Activated CD4-positive, alpha-beta memory T cell treated with anti-CD3 and anti-CD28 coated beads for 36 hours (primary cell): ENCODE results near the gene GPR68. TPM values are rescaled to one million over a fixed set of nuclear protein-coding genes. Genes with fewer than 3 reads are reported as not detected.
"Not testable (repeated sequence)": the region's sequence is repeated elsewhere in the genome, so short reads cannot be mapped to it uniquely, and the experiment has no call there.

Source experiments
- CTCF ChIA-PET: fragments of 350-600 bp; sonication (Branson Sonifier 250); formaldehyde crosslinking; loops from one replicate; lab custom pipeline; 2021; ENCODE audit warnings: antibody characterized with exemption, inconsistent platforms; lab: Charles Lee
- POLR2A ChIA-PET: fragments of 350-600 bp; sonication (Branson Sonifier 250); formaldehyde crosslinking; loops from one replicate; lab custom pipeline; 2021; ENCODE audit warnings: antibody characterized with exemption; lab: Charles Lee
- DNase-seq: peaks from one replicate; pipeline ENCODE4 v3.0.0-alpha.2; 2020
- H3K27ac Mint-ChIP-seq: one replicate; pipeline ENCODE4 v1.8.0; 2021; ENCODE audit warnings: mixed read lengths
- H3K27me3 Mint-ChIP-seq: one replicate; pipeline ENCODE4 v1.8.0; 2021; ENCODE audit warnings: mixed read lengths
- H3K36me3 Mint-ChIP-seq: one replicate; pipeline ENCODE4 v1.8.0; 2021; ENCODE audit warnings: mixed read lengths
- H3K4me1 Mint-ChIP-seq: one replicate; pipeline ENCODE4 v1.8.0; 2021; ENCODE audit warnings: low read depth, mixed read lengths
- H3K4me3 Mint-ChIP-seq: one replicate; pipeline ENCODE4 v1.8.0; 2021; ENCODE audit warnings: mild to moderate bottlenecking, mixed read lengths
- H3K9me3 Mint-ChIP-seq: one replicate; pipeline ENCODE4 v1.8.0; 2021; ENCODE audit warnings: mixed read lengths
- intact Hi-C: fragments of 100-400 bp; cut with micrococcal nuclease; formaldehyde crosslinking; loops from one replicate; pipeline ENCODE4 v1.15.1; 2023
- total RNA-seq, 2 experiments: library from RNA; stranded (reverse); gene quantifications; one replicate each; pipeline ENCODE4 v1.2.3, GENCODE V29; 2021

GPR68 gene
- total RNA-seq, 2 experiments from 2014 or later, result 6.5 to 6.9 TPM

DNA sequence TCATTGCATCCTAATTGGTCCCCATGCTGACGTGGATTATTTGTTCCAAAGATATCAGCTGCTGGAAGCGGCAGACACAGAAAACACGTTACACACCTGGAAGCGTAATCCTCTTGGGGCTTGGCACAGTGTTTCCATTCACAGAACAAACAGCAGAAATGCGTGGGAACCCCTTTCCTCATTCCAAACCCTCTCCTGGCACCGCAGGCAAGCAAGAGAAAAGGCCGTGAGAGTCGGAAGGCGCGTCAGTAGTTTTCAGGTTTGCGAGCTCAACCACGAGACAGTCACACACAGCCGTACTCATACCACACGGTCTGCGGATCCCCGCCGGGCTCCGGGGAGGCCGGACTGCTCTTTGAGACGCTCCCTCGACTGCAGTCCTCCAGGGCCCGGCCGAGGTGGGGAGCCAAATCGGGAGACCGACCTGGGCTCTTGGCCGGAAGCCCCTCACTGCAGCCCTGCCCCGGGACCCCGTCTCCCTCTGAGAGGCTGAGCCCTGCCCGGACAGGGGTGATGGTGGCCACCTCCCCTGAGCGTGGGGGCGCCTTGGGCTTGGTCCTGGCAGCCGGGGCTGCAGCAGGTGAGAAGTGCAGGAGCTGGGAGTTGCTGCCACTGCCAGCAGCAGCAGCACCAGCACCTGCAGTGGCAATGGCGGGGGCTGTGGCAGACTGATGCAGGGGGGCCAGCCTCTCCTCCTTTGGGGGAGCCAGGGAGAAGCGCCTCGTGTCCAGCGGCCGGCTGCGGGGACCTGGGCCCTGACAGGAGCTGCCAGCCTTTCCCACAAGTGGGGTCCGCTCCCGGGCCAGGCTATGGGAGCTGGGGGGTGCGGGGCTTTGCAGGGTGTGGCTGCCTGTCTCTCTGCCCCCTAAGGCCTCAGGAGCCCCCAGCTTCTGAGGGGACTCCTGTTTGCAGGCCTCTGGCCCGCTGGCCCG is 28.1 kb upstream of the GPR68 start:
- no peaks in the 10 kb centered on the region for H3K9me3 Mint-ChIP-seq
- peaks cover 34% of the 10 kb centered on the region for H3K36me3 Mint-ChIP-seq
- H3K27me3 Mint-ChIP-seq, result no peaks in the 10 kb centered on the region
- H3K4me3 Mint-ChIP-seq, result no peak overlapping the region
- CTCF ChIA-PET, result interaction anchor here (2.1 kb wide), 1 partner anchor 97 kb away, joined by 6 read pairs; no protein-coding TSS in a partner anchor
- H3K27ac Mint-ChIP-seq, result no peak overlapping the region
- intact Hi-C loops, result no loop called here
- DNase-seq, result no peak
- H3K4me1 Mint-ChIP-seq, result peaks cover 4% of the 10 kb centered on the region
- POLR2A ChIA-PET, result interaction anchor here (0.8 kb wide), 1 partner anchor 96 kb away, joined by 3 read pairs; no protein-coding TSS in a partner anchor

DNA sequence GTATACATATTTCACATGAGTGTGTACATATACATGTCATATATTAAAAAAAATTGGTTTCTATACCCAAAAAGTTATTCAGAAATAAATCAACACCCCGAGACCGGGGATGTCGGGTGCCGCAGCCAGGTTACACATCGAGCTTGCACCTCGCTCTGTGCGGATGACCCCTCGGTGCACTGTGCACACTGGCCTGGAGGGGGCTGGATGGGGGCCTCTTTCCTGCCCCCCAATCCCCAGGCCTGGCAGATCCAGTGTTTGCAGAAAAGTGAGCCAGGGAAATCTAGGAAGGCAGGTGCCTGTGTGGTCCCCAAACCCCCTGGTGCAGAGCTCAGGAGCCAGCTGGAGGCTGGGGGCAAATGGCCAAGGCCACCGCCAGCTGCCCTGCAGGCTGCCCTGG is 27.1 kb upstream of the GPR68 start:
- ChIA-PET POLR2A (no interaction called here), CTCF (interaction anchor here (0.7 to 2.1 kb wide), 2 partner anchors 9 to 96 kb away, joined by 4 to 6 read pairs; no protein-coding TSS in a partner anchor)
- intact Hi-C loops, result no loop called here
- Mint-ChIP-seq H3K27me3 (no peaks in the 10 kb centered on the region), H3K4me1 (peaks cover 10% of the 10 kb centered on the region), H3K4me3 (no peak overlapping the region), H3K27ac (no peak overlapping the region), H3K9me3 (no peaks in the 10 kb centered on the region), H3K36me3 (peaks cover 26% of the 10 kb centered on the region)
- no peak for DNase-seq

DNA sequence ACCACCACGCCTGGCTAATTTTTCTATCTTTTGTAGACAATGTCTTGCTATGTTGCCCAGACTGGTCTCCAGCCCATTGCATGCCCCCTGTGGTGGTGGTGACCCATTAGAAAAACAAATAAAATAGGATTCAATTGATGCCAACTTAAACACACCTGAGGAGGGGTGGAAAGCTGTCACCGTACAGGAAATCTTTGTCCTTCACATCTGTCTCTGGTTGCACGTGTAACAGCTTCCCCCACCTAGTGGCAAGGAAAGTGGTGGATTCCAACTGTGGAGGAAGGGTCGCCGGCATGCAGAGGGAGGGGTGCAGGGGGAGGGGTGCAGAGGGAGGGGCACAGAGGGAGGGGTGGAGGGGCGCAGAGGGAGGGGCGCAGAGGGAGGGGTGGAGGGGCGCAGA is 26.1 kb upstream of the GPR68 start:
- peaks cover 22% of the 10 kb centered on the region for H3K36me3 Mint-ChIP-seq
- peak overlapping the region; percentile 4 for H3K27ac Mint-ChIP-seq
- intact Hi-C loops, result no loop called here
- ChIA-PET CTCF (no interaction called here), POLR2A (no interaction called here)
- no peaks in the 10 kb centered on the region for H3K27me3 Mint-ChIP-seq
- no peaks in the 10 kb centered on the region for H3K9me3 Mint-ChIP-seq
- H3K4me1 Mint-ChIP-seq, result peaks cover 14% of the 10 kb centered on the region
- H3K4me3 Mint-ChIP-seq, result no peak overlapping the region
- no peak for DNase-seq

DNA sequence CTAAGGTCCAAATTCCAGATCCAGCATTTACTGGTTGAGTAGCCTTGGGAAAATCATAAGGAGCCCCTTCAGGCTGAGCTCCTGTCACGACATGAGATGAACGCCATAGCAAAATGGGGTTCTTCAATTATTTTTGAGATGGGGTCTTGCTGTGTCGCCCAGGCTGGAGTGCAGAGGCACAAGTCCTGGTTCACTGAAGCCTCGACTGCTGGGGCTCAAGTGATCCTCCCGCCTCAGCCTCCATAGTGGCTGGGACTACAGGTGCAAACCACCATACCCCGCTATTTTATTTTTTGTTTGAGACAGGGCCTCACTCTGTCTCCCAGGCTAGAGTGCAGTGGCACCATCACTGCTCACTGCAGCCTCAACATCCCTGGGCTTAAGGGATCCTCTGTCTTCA is 25.7 kb upstream of the GPR68 start:
- POLR2A ChIA-PET, result no interaction called here
- no peaks in the 10 kb centered on the region for H3K9me3 Mint-ChIP-seq
- no peak for DNase-seq
- H3K4me1 Mint-ChIP-seq, result peaks cover 17% of the 10 kb centered on the region
- H3K4me3 Mint-ChIP-seq, result no peak overlapping the region
- peaks cover 21% of the 10 kb centered on the region for H3K36me3 Mint-ChIP-seq
- H3K27me3 Mint-ChIP-seq, result no peaks in the 10 kb centered on the region
- CTCF ChIA-PET, result interaction anchor here (1.5 kb wide), 1 partner anchor 17 kb away, joined by 6 read pairs; no protein-coding TSS in a partner anchor
- intact Hi-C loops, result no loop called here
- peak overlapping the region; percentile 4 for H3K27ac Mint-ChIP-seq

DNA sequence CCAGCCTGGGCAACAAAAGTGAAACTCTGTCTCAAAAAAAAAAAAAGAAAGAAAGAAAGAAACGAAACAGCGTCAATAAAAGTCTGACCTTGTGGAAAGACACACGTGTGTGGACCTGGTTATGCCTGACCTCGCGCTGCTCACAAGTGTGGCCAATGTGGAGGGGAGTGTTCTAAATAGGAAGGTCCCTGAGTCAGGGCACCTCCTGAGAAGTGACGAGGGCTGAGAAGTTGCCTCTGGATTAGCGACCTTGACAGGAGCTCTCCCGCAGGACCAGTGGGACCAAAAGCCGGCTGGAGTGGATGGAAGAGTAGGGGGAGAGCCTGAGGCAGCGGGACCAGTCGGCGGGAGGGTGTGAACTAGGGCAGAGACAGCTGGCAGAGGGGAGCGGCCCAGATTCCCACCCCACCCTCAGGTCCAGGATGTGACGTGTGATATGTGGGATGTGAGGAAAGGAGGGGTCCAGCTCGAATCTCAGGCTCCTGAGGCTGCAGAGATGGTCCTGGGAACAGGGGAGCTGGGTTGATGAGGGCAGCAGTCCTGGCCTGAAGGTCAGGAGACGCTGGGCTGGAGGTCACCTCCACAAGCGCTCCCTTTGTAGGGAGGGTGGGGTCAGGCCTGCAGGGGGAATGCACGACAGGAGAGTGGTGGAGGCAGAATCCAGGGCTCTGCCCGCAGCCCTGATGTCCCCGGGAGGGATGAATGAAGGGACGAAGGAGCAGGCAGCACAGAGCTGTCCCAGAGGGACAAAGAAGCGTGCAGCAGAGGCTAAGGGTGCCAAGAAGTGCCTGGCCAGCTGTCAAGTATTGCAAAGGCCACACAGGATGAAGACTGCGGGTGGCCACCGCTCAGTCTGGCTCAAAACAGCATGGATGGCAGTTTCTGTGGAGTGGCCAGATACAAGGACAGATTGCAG is 24.8 kb upstream of the GPR68 start:
- no peaks in the 10 kb centered on the region for H3K27me3 Mint-ChIP-seq
- DNase-seq, result no peak
- H3K36me3 Mint-ChIP-seq, result peaks cover 14% of the 10 kb centered on the region
- peaks cover 21% of the 10 kb centered on the region for H3K4me1 Mint-ChIP-seq
- intact Hi-C loops, result no loop called here
- no peak overlapping the region for H3K4me3 Mint-ChIP-seq
- peak overlapping the region; percentile 43 for H3K27ac Mint-ChIP-seq
- ChIA-PET POLR2A (no interaction called here), CTCF (interaction anchor here (0.7 to 1.7 kb wide), 4 partner anchors 15 to 92 kb away, joined by 3 to 6 read pairs (median 4); no protein-coding TSS in a partner anchor)
- no peaks in the 10 kb centered on the region for H3K9me3 Mint-ChIP-seq

DNA sequence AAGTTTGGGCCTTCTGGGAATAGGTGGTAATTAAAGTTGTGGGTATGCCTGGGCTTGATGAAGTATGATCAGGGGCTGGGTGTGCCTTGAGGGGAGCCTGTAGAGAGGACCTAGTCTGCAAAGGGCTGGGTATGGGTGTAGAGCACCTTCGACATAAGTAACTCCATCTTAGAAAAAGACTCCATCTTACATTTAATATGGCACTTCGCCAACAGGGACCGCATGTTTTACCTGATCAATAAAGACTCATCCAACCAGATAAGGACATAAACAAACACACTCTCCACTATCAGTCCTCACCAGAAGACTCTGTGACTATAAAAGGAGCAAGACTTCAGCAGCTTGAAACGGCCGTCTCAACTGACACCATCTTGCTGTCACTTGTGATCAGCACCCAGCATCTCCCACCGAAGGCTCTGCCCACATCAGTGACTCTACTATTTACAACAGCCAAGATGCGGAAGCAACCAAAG is 23.5 kb upstream of the GPR68 start:
- intact Hi-C loops, result no loop called here
- Mint-ChIP-seq H3K27ac (no peak overlapping the region), H3K4me3 (no peak overlapping the region), H3K9me3 (no peaks in the 10 kb centered on the region), H3K36me3 (peaks cover 12% of the 10 kb centered on the region), H3K27me3 (no peaks in the 10 kb centered on the region), H3K4me1 (peaks cover 34% of the 10 kb centered on the region)
- DNase-seq, result no peak
- ChIA-PET CTCF (interaction anchor here (1.5 to 1.7 kb wide), 2 partner anchors 17 to 91 kb away, joined by 3 to 6 read pairs; no protein-coding TSS in a partner anchor), POLR2A (interaction anchor here (0.8 kb wide), 1 partner anchor 10 kb away, joined by 3 read pairs; no protein-coding TSS in a partner anchor)

DNA sequence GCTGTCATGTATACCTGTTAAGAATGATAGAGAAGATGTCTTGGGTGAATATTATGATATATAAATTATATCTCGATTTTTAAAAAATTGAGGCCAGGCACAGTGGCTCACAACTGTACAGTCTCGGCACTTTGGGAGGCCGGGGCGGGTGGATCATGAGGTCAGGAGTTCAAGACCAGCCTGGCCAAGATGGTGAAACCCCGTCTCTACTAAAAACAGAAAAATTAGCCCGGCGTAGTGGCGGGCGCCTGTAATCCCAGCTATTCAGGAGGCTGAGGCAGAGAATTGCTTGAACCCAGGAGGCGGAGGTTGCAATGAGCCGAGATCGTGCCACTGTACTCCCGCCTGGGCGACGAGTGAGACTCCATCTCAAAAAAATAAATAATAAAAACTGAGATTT is 21.8 kb upstream of the GPR68 start:
- H3K9me3 Mint-ChIP-seq, H3K27ac Mint-ChIP-seq, POLR2A ChIA-PET, H3K27me3 Mint-ChIP-seq, DNase-seq, CTCF ChIA-PET, H3K4me3 Mint-ChIP-seq, intact Hi-C loops, H3K36me3 Mint-ChIP-seq: not testable (repeated sequence)
- H3K4me1 Mint-ChIP-seq, result peaks cover 46% of the 10 kb centered on the region

DNA sequence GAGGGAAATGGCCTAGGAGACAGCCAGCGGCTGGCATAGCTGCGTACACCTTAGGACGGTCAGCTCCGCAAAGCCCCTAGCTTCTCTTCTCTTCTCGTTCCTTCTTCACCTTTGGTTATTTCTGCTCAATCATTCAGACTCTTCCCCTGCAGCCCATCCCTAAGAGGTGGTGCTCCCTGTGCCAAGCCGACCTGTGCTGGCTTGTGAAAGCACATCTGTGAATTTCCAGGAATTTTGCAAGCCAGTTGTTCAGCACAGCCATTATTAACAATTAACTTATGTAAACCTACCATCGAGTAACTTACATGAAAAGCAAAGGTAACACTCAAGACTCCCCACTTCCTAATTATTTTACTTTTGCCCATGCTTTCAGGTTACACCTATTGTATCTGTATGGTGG is 20.9 kb upstream of the GPR68 start:
- Mint-ChIP-seq H3K36me3 (peaks cover 6% of the 10 kb centered on the region), H3K9me3 (no peaks in the 10 kb centered on the region), H3K4me3 (no peak overlapping the region), H3K27ac (no peak overlapping the region), H3K4me1 (peaks cover 52% of the 10 kb centered on the region), H3K27me3 (no peaks in the 10 kb centered on the region)
- POLR2A ChIA-PET, result interaction anchor here (1.7 kb wide), 1 partner anchor 24 kb away, joined by 4 read pairs; no protein-coding TSS in a partner anchor
- intact Hi-C loops, result no loop called here
- DNase-seq, result no peak
- CTCF ChIA-PET, result interaction anchor here (1.5 to 1.8 kb wide), 2 partner anchors 71 to 88 kb away, joined by 5 to 8 read pairs; no protein-coding TSS in a partner anchor

DNA sequence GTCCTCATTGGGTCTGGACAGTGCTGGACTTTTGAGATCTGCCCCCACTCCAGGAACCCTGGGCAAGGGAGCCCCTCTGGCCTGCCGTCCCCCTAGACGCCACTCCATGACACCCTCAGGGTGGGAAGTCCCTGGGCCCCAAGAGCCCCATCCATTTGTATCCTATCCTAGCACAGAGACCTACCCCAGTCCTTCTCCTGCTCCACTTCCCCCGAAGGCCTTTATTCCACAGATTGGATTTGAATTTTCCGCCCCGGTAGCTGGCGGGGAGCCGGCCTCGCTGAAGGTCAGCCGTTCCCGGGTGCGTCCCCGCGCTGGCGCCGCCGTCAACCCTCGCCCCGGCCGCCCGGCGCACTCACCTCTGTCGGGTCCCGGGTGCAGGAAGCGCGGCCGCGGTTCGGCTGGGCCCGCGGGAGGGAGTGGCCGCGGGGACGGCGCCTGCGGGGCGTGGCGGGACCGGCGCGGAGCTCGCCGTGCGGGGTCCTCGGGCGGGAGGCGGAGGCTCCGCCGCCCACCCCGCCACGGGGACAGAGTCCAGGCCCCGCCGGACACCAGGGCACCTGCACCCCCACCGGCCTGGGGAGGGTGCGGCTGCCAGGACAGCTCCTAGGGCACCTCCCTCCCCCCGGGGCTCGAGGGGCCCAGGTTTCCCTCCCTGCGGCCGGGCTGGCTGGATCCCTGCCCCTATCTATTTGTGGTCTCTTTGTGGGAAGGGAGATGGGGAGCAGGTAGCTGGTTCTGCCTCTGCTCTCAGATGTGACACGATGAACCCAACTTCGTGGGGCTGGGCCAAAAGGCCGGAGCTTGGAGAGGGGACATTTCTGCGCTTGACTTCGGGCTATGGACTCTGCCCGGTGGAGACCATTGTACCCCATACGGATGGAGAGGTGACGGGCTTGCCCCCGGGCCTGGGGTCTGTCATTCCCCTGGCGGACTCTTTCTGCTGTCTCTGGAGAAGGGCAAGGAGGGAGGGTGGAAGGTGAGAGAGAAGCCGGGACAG is 19.9 kb upstream of the GPR68 start:
- Mint-ChIP-seq H3K36me3 (peaks cover 6% of the 10 kb centered on the region), H3K27ac (peak overlapping the region; percentile 50), H3K4me3 (peak overlapping the region; percentile 59), H3K4me1 (peaks cover 60% of the 10 kb centered on the region), H3K27me3 (no peaks in the 10 kb centered on the region), H3K9me3 (no peaks in the 10 kb centered on the region)
- intact Hi-C loops, result loop anchor here (5.0 kb wide), 1 partner anchor 37 kb away; no protein-coding TSS in a partner anchor
- CTCF ChIA-PET, result interaction anchor here (0.6 to 1.8 kb wide), 6 partner anchors 10 to 237 kb away, joined by 3 to 8 read pairs (median 4); no protein-coding TSS in a partner anchor
- peak; percentile 41 for DNase-seq
- POLR2A ChIA-PET, result interaction anchor here (0.6 to 1.7 kb wide), 6 partner anchors 14 to 70 kb away, joined by 3 to 4 read pairs (median 3); partner anchors contain the start of gene GPR68

DNA sequence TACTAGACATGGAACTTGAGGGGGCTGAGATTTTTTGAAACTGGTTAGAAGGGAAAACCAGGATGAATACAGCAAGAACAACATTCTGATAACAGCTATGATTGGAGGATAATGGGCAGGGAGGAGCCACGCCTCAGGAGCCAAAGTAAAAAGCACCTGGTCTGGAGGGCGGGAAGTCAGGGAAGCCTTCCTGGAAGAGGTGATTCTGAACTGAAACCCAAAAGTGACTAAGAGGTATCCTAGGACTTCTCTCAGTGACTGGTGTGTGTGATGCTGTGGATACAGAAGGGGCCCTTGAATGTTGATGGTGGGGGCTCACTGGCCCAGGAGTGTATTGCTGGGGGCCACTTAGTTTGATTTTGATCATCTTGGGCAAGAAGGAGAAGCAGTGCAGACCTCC is 18.8 kb upstream of the GPR68 start:
- no peak for DNase-seq
- no peaks in the 10 kb centered on the region for H3K9me3 Mint-ChIP-seq
- peaks cover 2% of the 10 kb centered on the region for H3K36me3 Mint-ChIP-seq
- POLR2A ChIA-PET, result no interaction called here
- no peak overlapping the region for H3K27ac Mint-ChIP-seq
- peaks cover 60% of the 10 kb centered on the region for H3K4me1 Mint-ChIP-seq
- H3K4me3 Mint-ChIP-seq, result peak overlapping the region; percentile 59
- intact Hi-C loops, result loop anchor here (5.0 kb wide), 1 partner anchor 36 kb away; no protein-coding TSS in a partner anchor
- CTCF ChIA-PET, result interaction anchor here (1.0 to 1.3 kb wide), 3 partner anchors 8 to 90 kb away, joined by 3 to 4 read pairs (median 4); no protein-coding TSS in a partner anchor
- H3K27me3 Mint-ChIP-seq, result no peaks in the 10 kb centered on the region
